Glutamatergic neuron (in vitro differentiated cells): ENCODE measurements around the gene SEMA6B. TPM values are rescaled to one million over a fixed set of nuclear protein-coding genes. Genes with fewer than 3 reads are reported as not detected.
A peak's percentile ranks its signal among the peaks of the same experiment; 100 is the strongest.

Experiments used
- DNase-seq: peaks from one replicate; pipeline ENCODE4 v3.0.0; 2022
- H3K27ac Mint-ChIP-seq: one replicate; pipeline ENCODE4 v1.8.0; 2020; ENCODE audit warnings: mild to moderate bottlenecking, mixed read lengths, inconsistent platforms; ENCODE audit not compliant: unreplicated experiment
- H3K27me3 Mint-ChIP-seq: one replicate; pipeline ENCODE4 v1.8.0; 2020; ENCODE audit warnings: mild to moderate bottlenecking, moderate library complexity, mixed read lengths, inconsistent platforms; ENCODE audit not compliant: unreplicated experiment
- H3K36me3 Mint-ChIP-seq: one replicate; pipeline ENCODE4 v1.8.0; 2020; ENCODE audit warnings: mild to moderate bottlenecking, mixed read lengths, inconsistent platforms; ENCODE audit not compliant: unreplicated experiment
- H3K4me1 Mint-ChIP-seq: one replicate; pipeline ENCODE4 v1.8.0; 2020; ENCODE audit warnings: mild to moderate bottlenecking, low read depth, mixed read lengths, inconsistent platforms; ENCODE audit not compliant: unreplicated experiment
- H3K4me3 Mint-ChIP-seq: one replicate; pipeline ENCODE4 v1.8.0; 2020; ENCODE audit warnings: mild to moderate bottlenecking, mixed read lengths, inconsistent platforms; ENCODE audit not compliant: unreplicated experiment
- H3K9me3 Mint-ChIP-seq: one replicate; pipeline ENCODE4 v1.8.0; 2020; ENCODE audit warnings: mild to moderate bottlenecking, moderate library complexity, mixed read lengths, inconsistent platforms; ENCODE audit not compliant: unreplicated experiment
- total RNA-seq: library from RNA; stranded (reverse); fragmentation: NEBNext Ultra II Directional; extraction: Animal tissue kit (Norgen Biotek cat#: 25700); gene quantifications from one replicate; pipeline ENCODE4 v1.2.1, GENCODE V29; 2021; ENCODE audit not compliant: unreplicated experiment
- TF ChIP-seq, protein P1 (sequence below): fragments of 200-600 bp; sonication (generic); IDR thresholded peaks from one replicate; pipeline ENCODE4 v1.5.0; 2021; ENCODE audit not compliant: partially characterized antibody, unreplicated experiment

Gene SEMA6B
- total RNA-seq, 1 donor from 2014 or later, result 234 TPM

- TF ChIP-seq, protein P1, sequence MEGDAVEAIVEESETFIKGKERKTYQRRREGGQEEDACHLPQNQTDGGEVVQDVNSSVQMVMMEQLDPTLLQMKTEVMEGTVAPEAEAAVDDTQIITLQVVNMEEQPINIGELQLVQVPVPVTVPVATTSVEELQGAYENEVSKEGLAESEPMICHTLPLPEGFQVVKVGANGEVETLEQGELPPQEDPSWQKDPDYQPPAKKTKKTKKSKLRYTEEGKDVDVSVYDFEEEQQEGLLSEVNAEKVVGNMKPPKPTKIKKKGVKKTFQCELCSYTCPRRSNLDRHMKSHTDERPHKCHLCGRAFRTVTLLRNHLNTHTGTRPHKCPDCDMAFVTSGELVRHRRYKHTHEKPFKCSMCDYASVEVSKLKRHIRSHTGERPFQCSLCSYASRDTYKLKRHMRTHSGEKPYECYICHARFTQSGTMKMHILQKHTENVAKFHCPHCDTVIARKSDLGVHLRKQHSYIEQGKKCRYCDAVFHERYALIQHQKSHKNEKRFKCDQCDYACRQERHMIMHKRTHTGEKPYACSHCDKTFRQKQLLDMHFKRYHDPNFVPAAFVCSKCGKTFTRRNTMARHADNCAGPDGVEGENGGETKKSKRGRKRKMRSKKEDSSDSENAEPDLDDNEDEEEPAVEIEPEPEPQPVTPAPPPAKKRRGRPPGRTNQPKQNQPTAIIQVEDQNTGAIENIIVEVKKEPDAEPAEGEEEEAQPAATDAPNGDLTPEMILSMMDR, result no peak
- Mint-ChIP-seq H3K4me1 (peaks cover 7% of the 10 kb centered on the region), H3K27me3 (peaks cover 12% of the 10 kb centered on the region), H3K36me3 (no peaks in the 10 kb centered on the region), H3K27ac (no peak overlapping the region), H3K4me3 (no peak overlapping the region), H3K9me3 (peaks cover 3% of the 10 kb centered on the region)
- no peak for DNase-seq
These were observed 55.2 kb downstream of the SEMA6B start for GRCh38 chr19:4504297-4504701.

GRCh38 chr19:4503825-4504170, 55.7 kb downstream of the SEMA6B start:
- Mint-ChIP-seq H3K27ac (peak overlapping the region; percentile 48), H3K4me3 (no peak overlapping the region), H3K4me1 (peaks cover 7% of the 10 kb centered on the region), H3K36me3 (no peaks in the 10 kb centered on the region), H3K27me3 (peaks cover 12% of the 10 kb centered on the region), H3K9me3 (peaks cover 3% of the 10 kb centered on the region)
- TF ChIP-seq, protein P1, result no peak
- DNase-seq, result no peak

DNA sequence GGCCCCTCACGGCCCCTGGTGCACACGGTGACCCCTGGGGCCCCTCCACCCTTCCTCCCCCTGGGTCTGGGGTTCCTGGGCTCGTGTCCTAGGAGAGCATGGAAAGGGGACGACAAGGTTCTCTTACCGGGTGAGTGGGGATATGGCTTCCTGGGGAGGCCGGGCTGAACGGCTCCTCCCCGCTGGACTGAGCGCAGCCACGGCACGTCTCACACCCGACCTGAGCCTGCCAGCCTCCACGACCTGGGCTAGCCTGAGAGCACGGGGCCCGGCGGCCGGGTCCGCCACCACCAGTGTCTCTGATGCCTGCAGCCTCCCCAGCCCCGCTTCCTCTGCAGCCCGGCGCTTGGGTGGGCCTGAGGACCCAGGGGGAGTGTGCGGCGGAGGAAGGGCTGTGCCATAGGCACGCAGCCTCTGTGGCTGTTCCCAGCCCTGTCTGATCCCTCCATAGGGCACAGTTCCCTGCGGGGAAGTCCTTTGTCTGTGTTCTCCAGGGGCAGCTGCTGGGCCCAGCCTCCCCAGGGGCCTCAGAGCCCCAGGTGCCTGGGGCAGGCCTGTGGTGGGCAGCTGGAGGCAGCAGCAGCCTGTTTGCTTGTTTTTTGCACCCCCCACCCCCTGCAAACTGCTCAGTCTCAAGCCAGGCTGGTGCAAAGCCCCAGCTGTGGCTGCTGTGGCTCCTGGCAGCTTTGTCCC, 56.2 kb downstream of the SEMA6B start:
- Mint-ChIP-seq H3K4me1 (peaks cover 7% of the 10 kb centered on the region), H3K27ac (peak overlapping the region; percentile 48), H3K27me3 (peaks cover 10% of the 10 kb centered on the region), H3K9me3 (peaks cover 3% of the 10 kb centered on the region), H3K36me3 (no peaks in the 10 kb centered on the region), H3K4me3 (no peak overlapping the region)
- DNase-seq, result no peak
- TF ChIP-seq, protein P1, result no peak

DNA sequence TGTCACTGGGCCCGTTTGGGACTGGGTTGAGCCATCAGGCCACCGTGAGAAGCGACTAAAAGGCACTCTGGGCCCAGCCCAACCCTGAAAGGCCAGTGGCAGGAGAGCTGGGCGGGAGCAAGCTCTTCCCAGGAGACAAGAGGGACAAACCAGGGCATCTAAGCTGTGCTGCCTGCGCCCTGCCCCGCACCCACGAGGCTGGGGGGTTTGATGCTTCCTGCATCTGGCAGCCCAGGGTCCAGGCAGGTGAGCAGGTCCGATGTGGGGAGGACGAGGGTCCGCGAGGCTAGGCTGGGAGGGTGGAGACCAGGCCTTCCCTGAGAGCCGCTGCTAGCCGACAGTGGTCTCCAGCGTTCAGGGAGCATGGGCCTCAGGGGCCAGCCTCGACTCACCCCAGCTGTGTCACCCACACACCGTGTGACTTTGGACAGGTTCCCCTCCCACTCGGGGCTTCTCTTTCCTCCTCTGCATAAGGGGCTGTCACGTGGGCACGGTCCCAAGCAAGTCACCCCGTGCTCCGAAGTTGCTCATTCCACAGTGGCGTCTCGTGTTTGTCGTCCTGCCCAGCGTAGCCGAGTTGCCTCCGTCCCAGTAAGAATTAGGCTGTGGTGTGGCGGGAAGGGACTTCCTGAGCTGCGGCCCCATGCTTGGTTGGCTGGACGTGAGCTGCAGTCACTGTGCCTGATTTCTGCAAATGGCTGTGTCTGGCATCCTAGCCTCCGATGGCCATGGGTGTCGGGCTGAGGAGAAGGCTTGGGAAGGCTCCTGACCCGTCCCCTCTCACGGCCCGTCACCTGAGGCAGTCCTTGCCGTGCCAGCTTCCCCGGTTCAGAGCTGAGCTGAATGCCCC, 57.0 kb downstream of the SEMA6B start:
- TF ChIP-seq, protein P1, result no peak
- no peaks in the 10 kb centered on the region for H3K36me3 Mint-ChIP-seq
- peaks cover 3% of the 10 kb centered on the region for H3K9me3 Mint-ChIP-seq
- DNase-seq, result no peak
- H3K4me1 Mint-ChIP-seq, result peaks cover 7% of the 10 kb centered on the region
- peaks cover 10% of the 10 kb centered on the region for H3K27me3 Mint-ChIP-seq
- no peak overlapping the region for H3K4me3 Mint-ChIP-seq
- H3K27ac Mint-ChIP-seq, result peak overlapping the region; percentile 55

GRCh38 chr19:4501691-4502090, 57.8 kb downstream of the SEMA6B start:
- peaks cover 7% of the 10 kb centered on the region for H3K4me1 Mint-ChIP-seq
- no peak overlapping the region for H3K27ac Mint-ChIP-seq
- no peak overlapping the region for H3K4me3 Mint-ChIP-seq
- TF ChIP-seq, protein P1, result no peak
- peaks cover 3% of the 10 kb centered on the region for H3K9me3 Mint-ChIP-seq
- peaks cover 10% of the 10 kb centered on the region for H3K27me3 Mint-ChIP-seq
- no peaks in the 10 kb centered on the region for H3K36me3 Mint-ChIP-seq
- no peak for DNase-seq
